Activated T-cell treated with anti-CD3 and anti-CD28 coated beads for 24 hours (primary cell): ENCODE results near the gene LPO.

Experiments used
- DNase-seq: peaks from one replicate; pipeline ENCODE4 v3.0.0-alpha.2; 2020; ENCODE audit warnings: low read depth

The LPO gene

DNA sequence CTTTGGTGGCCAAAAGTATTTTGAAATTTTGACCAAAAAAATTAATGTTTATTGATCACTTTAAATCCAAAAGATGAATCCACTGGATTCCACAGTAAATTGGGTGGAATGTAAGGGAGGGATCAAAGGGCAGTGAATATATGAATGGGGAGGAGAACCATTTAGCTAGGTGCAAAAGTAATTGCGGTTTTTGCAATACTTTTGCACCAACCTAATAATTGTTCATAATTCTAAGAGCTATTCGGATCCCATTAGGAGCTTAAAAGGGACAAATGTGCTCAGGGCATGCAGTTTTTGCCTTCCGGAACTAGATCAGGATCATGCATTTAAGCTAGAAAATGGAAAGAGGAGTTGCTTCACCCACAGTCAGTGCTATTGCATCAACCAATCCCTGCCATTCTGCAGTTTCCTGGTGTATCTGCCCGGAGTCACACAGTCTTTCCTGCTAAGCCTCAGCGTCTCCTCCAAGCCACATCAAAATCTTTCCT lies at the start of gene LPO:
LPO (plus strand) TSS at position 438 of the 488 bp plus-strand sequence. CDS start 4,396 bp downstream, outside the sequence.
- no peak for DNase-seq

DNA sequence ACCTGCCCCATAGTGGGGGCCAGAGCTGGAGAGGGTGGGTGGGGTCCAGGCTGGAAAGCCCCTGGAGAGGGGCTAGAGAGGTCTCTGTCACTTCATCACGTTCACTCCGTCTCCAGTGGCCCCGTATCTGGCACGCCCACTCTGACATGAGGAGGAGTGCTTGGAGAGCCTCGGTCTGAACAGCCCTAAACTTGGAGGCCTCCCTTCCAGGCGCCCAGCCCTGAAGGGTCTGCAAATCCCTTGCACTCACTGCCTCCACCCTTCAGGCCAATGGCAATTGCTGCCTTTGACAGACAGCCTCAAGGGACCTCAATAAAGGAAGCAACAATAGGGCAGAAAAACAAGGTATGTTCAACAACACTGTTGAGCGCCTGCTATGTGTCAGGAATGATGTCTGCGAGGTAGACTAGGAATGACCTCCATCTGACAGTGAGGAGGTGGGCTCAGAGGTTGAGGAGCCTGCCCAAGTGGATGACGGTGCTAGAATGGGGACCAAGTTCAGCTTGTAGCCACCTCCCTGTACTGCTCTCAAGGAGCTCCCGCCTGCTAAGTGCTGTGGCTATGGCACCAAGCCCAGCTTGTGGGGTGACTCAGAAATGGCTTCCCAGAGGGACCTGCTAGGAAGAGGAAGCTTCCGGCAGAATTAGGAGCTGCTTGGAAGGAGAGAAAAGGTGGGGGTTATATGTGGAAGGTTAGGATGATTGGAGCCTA lies 48.8 kb upstream of the LPO start:
- no peak for DNase-seq

DNA sequence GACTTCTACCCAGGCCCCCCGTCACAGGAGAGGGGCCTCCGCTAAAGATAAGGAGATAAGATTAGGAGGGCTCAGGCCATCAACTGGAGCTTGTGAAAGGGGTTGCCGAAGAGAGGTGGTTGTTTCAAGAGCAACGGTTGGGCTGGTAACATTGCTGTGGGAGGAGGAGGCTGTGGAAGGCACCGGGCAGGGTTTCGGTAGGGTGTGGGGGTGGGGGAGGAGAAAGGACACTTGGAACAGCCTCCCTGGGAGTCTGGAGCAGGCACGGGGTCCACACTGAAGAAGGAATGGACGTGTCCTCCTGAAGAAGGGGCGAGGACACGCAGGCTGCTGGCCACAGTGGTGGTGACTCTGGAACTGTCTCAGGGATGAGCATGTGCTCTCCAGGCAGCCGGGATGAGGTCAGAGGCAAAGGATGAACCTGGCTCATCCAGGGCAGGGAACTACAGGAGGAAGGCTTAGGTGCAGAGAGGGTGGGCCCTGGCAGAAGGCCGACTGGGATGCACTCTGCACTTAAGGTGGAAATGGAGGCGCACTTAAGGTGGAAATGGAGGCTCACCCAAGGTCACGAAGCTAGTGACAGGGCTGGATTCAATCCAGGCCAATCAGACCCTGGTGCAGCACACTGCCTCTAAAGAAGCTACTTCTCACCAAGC lies 47.0 kb upstream of the LPO start:
- DNase-seq: no peak

DNA sequence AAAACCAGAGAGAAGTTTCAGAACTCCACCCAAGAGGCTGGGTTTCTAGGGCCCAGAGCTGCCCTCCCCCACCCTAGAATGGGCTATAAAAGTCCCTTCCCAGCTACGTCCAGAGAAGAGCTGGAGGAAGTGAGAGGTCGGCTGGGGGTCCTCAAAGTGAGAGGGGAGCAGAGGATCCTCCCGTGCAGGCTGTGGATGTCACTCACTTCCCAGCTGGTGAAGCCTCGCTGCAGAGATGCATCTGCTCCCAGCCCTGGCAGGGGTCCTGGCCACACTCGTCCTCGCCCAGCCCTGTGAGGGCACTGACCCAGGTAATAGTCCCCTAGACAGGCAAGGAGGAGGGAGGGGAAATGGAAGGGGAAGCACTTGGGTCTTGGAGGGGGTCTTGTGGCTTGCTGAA lies 45.8 kb upstream of the LPO start, which contains the start of gene EPX:
EPX (plus strand) TSS at position 115 of the 400 bp plus-strand sequence; CDS start at position 236, 121 bp downstream.
- no peak for DNase-seq

DNA sequence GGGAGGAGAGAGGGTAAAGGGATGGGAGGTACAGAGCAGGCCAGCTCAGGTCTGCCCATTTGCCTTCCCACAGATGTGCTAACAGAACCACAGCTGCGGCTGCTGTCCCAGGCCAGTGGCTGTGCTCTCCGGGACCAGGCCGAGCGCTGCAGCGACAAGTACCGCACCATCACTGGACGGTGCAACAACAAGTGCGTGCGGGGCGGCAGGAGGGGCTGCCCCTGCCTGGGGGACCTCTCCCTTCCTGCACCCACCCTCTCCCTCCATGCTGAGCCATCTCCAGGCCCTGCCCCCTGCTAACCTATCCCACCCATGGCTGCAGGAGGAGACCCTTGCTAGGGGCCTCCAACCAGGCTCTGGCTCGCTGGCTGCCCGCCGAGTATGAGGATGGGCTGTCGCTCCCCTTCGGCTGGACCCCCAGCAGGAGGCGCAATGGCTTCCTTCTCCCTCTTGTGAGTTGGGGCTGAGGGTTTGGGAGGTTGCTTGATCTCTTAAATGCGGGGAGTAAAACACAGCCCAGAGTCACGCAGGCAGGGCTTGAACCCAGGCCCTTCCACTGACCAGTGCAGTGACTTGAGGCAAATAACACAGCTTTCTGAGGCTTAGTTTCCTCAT lies 44.6 kb upstream of the LPO start:
- no peak for DNase-seq

DNA sequence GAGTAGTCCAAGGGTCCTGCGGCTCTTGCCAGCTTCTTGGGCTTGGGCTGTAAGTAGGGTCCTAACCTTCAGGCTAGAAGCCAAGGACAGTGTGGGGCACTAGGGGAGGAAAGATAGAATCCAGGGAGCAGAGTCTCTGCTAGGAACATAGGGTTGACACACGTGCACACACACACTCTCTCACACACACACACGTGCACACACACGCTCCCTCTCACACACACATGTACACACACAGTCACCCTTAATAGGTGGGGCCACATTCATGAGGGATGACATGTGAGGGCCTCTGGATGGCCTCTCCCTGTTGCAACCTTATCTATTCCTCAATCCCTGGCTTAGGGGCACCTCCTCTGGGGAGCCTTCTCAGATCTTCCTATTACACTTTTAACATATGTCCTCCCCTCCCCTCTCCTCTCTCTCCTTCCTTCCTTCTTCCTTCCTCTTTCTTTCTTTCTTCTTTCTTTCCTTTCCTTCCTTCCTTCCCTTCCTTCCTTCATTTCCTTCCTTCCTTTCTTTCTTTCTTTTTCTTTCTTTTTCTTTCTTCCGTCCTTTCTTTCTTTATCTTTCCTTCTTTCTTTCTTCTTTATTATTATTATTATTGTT lies 42.8 kb upstream of the LPO start:
- no peak for DNase-seq

DNA sequence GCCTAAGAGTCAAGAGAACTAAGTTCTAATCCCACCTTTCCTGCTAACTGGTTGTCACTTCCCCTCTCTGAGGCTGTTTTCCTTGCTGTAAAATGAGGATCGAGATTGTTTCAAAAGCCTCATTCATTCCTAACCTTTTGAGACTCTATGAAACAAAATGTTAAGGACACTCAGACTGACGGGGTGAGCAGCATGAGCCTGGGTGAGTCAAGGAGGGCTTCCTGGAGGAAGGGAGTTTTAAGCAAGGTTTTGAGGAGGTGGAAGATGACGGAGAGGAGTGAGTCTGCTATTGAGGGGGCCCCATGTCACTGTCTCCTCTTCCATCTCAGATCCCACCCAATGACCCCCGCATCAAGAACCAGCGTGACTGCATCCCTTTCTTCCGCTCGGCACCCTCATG lies 41.8 kb upstream of the LPO start:
- DNase-seq: no peak

DNA sequence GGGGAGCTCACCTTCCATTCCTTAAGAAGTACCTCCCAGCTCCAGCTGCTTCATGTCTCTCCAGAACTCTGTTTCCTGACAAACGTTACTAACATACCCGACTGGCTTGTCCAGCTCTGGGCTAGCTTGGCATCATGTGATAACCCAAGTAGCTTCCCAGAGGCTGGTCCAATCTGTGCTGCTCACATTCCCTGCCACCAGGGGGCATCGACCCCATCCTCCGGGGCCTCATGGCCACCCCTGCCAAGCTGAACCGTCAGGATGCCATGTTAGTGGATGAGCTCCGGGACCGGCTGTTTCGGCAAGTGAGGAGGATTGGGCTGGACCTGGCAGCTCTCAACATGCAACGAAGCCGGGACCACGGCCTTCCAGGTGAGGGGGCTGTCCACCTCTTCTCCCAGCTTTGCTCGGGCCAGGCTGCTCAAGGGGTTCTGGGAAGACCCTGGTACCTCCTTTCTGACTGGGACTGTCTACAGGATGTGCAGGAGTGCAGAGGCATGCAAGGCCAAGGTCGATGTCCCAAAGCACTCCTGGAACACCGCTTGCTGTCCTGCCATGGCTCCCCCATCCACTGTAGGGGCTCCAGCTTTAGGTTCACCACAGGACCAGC lies 38.3 kb upstream of the LPO start:
- DNase-seq: peak; percentile 45

DNA sequence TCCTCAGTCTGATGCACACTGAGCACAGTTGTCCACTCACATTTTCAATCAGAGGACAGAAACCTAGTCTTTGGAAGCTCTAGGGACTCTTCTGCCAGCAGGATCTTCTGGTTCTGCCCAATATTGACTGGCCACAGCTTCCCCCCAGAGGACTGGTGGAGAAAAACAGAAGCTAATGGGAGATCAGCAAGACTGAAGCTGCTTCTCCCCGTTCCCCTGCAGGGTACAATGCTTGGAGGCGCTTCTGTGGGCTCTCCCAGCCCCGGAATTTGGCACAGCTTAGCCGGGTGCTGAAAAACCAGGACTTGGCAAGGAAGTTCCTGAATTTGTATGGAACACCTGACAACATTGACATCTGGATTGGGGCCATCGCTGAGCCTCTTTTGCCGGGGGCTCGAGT lies 35.5 kb upstream of the LPO start:
- no peak for DNase-seq

DNA sequence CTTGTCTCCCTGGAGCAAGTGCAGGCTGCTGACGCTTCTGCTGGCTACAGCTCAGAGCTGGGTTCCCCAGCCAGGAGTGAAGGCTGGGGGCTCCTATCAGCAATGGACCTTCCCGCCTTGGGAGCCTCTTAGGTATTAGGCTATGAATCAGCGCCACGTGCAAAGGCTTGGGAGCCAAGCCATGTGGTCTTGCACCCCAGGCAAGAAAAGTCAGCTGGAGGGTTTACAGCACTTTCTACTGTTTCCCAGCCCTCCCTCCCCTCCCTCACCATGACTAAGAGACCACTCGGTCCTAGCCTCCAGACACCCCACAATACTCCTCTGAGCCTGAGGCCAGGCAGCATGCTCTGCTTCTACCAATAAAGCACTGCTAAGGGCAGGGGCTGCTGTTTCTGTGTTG lies 33.6 kb upstream of the LPO start:
- no peak for DNase-seq

DNA sequence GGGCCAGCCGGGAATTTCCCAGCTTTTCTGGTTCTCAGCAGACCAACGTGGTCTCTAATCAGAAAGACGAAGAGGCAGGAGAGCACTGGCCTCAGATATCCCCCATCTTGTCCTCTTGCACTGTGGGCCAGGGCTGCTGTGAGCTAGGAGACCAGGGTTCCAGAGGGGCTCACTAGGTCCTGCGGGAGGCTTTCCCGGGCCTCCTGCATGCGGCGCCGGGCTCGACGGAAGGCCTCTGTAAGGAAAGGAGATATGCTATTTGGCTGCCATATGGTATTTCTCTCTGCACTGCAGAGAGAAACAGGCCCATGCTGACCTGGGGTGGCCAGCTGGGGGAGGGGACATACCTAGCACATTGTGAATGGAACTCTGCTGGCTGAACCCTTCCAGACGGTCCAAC lies 32.4 kb upstream of the LPO start:
- DNase-seq: no peak

DNA sequence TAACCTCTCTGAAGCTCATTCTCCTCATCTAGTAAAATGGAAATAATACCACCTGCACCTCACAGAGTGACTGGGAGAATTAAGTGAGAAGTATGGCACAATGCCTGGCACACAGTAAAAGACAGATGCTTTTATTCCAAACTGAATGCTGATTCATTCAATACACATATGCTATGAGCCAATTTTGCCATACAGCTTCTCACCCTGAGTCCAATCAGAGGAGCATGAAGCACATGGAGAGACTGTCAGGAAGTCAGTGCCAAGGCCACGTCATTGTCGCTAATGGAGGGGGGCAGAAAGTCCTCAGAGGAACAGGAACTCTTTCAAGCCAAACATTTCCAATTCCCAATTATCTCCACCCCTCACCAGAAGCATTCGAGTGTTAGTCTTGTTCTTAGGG lies 30.9 kb upstream of the LPO start:
- no peak for DNase-seq

DNA sequence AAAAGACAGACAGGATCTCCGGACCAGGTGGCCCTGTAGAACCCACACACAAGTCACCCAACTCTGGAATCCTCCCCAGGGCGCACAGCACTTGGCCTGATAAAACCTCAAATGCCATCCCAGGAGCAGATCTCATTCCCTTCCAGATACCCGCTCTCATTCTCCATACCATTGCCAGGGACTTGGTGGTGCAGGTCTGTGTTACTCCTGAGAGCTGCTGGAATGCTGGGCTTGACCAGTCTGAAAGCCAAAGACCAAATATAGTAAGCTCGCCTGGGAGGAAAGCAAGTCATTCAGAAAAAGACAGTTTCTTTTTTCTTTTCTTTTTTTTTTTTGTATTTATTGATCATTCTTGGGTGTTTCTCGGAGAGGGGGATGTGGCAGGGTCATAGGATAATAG lies 30.0 kb upstream of the LPO start:
- DNase-seq: no peak

DNA sequence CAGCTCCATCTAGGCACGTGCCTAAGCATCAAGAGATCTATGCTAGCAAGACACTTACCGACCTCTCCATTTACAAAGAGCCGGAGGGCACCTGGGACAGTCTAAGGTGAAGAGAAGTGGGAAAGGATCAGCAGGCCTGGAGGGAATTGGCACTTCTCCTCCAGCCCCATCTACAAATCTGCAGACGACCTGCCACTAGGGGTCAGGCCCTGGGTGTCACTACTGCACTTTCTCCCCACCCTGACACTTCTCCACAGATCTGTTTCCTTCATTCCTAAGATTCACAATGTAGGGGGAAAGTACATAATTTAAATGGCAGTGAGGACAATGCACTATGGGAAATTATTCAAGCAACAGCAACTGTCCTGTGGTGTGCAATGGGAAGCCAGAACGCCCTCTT lies 27.5 kb upstream of the LPO start:
- no peak for DNase-seq

DNA sequence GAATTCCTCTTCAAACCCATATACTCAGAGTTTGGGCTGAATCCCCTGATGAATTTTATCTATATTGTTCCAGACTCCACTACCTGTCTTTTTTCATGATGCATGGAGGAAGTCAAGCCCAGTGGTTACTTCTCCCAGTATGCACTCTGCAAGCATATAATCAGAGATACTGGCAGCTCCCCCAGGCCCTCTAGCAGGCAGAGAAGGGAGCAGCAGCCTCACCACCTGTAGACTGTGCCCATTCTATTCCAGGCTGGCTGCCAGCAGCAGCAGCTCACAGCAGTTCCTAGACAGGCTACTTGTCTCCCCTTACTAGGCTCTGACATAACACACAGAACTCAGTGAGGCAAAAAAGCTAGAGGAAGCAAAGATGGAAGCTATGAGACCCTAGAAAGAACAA lies 22.7 kb upstream of the LPO start:
- no peak for DNase-seq

DNA sequence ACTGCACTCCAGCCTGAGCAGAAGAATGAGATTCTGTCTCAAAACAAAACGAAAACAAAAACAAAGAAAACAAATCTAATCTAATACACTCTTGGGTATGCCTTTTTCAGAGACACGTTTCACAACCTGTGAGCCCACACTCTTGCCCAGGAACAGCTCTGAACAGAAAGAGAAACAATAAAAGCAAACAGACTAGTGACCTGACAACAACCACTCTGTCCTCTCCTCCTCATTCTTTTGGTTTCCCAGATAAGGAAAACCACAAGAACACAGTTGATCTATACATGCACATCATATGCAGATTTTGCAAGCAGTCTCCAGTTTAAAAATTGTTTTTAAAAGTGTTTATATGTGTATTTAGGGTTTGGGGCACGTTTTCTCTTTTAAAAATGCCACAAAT lies 20.6 kb upstream of the LPO start:
- no peak for DNase-seq

DNA sequence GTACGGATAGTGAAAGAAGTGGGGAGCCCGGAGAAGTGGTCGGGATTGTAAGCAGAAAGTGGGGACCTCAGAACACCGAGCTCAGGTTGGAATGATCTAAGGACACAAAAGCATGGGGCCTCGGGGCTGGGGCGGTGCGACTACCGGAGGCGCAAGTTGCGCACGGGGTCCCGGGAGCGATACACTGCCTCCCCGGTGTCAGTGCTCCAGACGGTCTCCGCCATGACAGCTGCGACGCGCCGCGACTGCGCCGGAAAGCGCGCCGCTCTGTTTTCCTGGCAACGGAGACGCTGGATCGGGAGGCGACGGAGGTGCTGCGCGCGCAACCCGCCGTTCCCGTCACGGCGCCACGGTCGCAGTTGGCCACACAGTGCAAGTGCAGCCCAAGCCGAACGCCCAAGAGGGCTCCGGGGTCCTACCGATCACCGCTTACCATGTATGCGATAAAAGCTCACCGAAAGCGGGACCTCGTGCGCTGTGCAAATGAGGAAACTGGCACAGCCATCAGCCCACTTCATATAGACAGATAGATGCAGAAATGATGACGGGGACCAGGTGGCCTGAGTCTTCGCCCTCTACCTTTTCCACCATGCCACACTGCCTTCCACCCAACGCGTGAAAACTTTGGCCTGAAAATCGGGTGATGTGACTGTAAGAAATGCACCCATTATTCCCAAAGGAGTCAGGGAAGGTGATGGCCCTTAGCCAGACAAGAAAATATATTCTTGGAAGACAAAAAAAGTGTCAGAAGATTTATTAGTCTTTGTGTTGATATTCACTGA lies 19.2 kb upstream of the LPO start, which contains the start of gene MKS1:
MKS1 (minus strand) TSS at position 249 of the 782 bp plus-strand sequence; CDS start at position 224, 25 bp downstream.
- DNase-seq: peak; percentile 93

DNA sequence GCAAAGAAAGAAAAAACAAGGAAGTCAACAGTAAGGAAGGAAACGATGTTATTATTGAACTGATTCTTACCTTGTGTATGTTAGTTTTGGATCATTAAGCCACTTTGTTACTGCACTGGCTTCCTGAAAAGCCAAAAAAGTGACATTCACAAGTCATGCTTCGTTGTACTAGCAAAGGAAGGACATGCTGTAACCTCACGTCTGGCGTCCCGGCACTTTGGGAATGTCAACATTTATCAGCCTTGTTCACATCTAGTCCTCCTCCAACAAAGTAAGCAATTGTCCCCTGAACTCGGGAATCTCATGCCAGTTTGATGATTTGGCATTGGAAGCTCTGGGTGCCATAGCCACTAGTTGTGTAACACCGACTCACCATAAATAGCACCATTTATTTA lies 18.6 kb upstream of the LPO start:
- no peak for DNase-seq

DNA sequence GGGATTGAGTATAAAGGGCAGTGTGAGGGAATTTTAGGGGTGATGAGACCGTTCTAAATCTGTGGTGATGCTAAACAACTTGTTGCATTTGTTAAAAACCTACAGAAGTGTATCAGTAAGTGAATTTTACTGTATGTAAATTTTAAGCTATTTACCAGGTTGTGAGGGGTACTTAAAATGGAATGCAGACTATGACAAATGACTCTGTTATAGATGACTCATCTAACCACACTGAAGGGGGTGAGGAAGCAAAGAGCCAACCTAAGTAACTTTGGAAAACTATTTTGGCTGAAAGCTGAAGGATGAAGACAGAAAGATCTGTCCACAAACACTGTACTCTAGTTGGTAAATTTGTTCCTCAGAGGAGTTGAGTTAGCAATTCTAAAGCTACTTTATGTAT lies 14.1 kb upstream of the LPO start:
- DNase-seq: no peak

DNA sequence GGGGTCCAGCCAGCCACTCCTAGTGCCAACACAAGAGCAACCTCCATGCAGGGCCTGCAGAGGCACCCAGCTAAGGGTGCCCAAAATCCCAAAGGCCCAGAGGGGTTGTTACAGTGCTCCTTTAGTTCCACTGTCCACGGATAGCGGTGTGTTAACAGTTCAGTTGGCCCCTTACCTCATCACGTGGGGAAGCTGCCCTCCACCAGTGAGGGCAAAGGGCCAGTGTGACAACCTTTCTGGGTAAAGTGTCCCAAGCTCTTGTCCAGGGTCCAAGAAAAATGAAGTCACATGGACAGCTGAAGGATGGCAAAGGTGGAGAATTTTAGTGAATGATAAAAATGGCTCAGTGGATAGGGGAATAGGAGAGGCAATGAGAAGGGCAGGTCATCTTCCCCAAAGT lies 10.7 kb upstream of the LPO start:
- no peak for DNase-seq

DNA sequence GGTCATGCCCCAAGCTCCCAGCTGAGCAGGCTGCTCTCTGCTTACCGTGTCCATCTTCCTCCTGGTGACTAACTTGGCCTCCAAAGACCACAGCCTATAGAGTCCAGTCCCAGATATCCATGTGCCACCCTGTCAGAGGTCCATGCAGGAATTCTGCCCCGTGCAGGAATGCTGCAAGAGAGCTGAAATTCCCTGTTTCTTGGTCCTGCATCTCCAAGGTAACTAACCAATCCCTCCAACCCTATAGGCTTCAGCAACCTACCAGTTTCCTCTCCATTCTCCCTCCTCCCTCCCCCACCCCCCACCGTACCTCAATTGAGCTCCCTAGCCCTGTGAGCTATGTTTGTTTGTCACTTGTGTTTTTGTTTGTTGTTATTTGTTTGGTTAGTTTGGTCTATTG lies 9.7 kb upstream of the LPO start:
- DNase-seq: no peak

DNA sequence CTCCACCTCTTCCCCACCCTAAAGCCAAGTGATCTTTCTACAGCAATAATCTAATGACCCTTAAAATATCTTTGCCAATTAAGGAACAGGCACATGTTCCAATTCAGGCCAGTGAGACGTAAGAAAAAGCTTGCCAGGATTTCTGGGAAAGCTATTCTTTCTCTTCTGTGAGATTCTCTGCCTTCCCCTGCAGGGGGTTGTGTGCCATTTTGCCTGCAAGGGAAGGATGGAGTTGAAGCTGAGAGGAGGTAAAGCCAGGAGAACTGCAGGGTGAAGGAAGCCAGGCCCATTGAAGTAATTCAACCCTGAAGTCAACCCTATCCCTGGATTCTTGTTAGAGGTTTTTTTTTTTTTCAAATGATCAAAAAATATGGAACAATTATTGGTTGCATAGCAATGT lies 9.0 kb upstream of the LPO start:
- DNase-seq: no peak
